Raji (cell line): Measurements from ENCODE around the gene PRKCE.

Source experiments
- POLR2A ChIP-seq: IDR thresholded peaks from 2 replicates; pipeline ENCODE4 v1.6.1; 2011; ENCODE audit warnings: low read depth, low read length, control low read depth; ENCODE audit not compliant: insufficient read depth

The PRKCE gene

GRCh38 chr2:45974056-45974455 is 322.6 kb downstream of the PRKCE start:
- TF ChIP-seq POLR2A: no peak

- no peak for TF ChIP-seq POLR2A
These were observed 323.4 kb downstream of the PRKCE start for GRCh38 chr2:45974762-45975408.

- no peak for TF ChIP-seq POLR2A
These were observed 324.5 kb downstream of the PRKCE start for GRCh38 chr2:45975752-45976517.

- TF ChIP-seq POLR2A: no peak
These were observed 326.9 kb downstream of the PRKCE start for GRCh38 chr2:45978302-45978859.

GRCh38 chr2:45979065-45979464 is 327.6 kb downstream of the PRKCE start:
- no peak for TF ChIP-seq POLR2A

- TF ChIP-seq POLR2A: no peak
These were observed 328.8 kb downstream of the PRKCE start for GRCh38 chr2:45980161-45980865.

- no peak for TF ChIP-seq POLR2A
These were observed 330.0 kb downstream of the PRKCE start for GRCh38 chr2:45981384-45981930.

GRCh38 chr2:45982096-45982495 is 330.6 kb downstream of the PRKCE start:
- TF ChIP-seq POLR2A: no peak

GRCh38 chr2:45983213-45983612 is 331.7 kb downstream of the PRKCE start:
- TF ChIP-seq POLR2A: no peak

GRCh38 chr2:45984366-45984765 is 332.9 kb downstream of the PRKCE start:
- no peak for TF ChIP-seq POLR2A

GRCh38 chr2:45984896-45985473 is 333.5 kb downstream of the PRKCE start:
- no peak for TF ChIP-seq POLR2A

- TF ChIP-seq POLR2A: no peak
These were observed 335.0 kb downstream of the PRKCE start for GRCh38 chr2:45986509-45986908.

GRCh38 chr2:45987856-45988255 is 336.4 kb downstream of the PRKCE start:
- TF ChIP-seq POLR2A: no peak

GRCh38 chr2:45988879-45989278 is 337.4 kb downstream of the PRKCE start:
- no peak for TF ChIP-seq POLR2A

GRCh38 chr2:45990131-45990530 is 338.7 kb downstream of the PRKCE start:
- TF ChIP-seq POLR2A: no peak
